Suprapubic skin (tissue), 3 donors: ENCODE data around the gene CIB1.

ENCODE experiments used
- EP300 ChIP-seq: sonication (generic); formaldehyde crosslinking; IDR thresholded peaks from one replicate; pipeline ENCODE4 v1.6.1; 2017; ENCODE audit warnings: antibody characterized with exemption
- POLR2A ChIP-seq, 2 donors: fragments of 450-650 bp; IDR thresholded peaks; one replicate each; pipeline ENCODE4 v1.6.1; 2017; ENCODE audit warnings: antibody characterized with exemption in 2 of 2, mild to moderate bottlenecking in 2 of 2, moderate library complexity in 2 of 2
- TF ChIP-seq, protein P1 (sequence below), 2 donors: fragments of 200-600 bp in 1 of 2; fragments of 450-650 bp in 1 of 2; sonication (generic) in 1 of 2; IDR thresholded peaks; one replicate each; pipeline ENCODE4 v1.5.1; 2016 to 2019; ENCODE audit warnings: antibody characterized with exemption in 2 of 2, mild to moderate bottlenecking in 1 of 2, moderate library complexity in 1 of 2

DNA sequence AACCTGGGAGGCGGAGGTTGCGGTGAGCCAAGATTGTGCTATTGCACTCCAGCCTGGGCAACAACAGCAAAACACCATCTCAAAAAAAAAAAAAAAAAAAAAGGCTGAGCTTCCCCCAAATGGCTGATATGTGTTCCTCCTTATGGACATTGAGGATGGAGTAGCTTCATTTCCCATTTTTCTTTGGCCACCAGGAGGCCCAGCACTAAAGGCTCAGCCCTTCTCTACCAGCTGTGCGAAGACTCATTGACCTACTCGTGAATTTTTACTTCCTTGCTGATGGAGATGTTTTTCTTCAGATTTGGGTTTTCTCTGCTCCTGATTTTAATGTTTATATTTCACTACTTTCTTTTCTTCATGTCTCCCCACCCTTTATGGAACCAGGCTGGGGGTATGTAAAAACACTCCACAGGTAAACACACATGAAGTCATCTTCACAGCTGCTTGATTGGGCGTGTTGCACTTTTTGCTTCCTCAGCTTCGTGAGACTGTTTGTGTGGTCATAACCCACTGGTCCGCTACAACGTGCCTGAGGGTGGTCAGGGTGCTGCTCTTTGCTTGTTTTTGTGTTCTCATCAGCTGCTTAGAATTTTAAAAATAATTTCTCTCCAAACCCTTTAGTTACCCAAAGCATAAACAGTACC lies 19.1 kb downstream of the CIB1 start:
- TF ChIP-seq, protein P1, sequence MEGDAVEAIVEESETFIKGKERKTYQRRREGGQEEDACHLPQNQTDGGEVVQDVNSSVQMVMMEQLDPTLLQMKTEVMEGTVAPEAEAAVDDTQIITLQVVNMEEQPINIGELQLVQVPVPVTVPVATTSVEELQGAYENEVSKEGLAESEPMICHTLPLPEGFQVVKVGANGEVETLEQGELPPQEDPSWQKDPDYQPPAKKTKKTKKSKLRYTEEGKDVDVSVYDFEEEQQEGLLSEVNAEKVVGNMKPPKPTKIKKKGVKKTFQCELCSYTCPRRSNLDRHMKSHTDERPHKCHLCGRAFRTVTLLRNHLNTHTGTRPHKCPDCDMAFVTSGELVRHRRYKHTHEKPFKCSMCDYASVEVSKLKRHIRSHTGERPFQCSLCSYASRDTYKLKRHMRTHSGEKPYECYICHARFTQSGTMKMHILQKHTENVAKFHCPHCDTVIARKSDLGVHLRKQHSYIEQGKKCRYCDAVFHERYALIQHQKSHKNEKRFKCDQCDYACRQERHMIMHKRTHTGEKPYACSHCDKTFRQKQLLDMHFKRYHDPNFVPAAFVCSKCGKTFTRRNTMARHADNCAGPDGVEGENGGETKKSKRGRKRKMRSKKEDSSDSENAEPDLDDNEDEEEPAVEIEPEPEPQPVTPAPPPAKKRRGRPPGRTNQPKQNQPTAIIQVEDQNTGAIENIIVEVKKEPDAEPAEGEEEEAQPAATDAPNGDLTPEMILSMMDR (IDR thresholded peaks at IDR 0.05): no peak
- TF ChIP-seq EP300 (no peak), POLR2A (IDR thresholded peaks at IDR 0.05) (no peak)
